Fibroblast of pulmonary artery (primary cell): ENCODE measurements around the gene UTRN.

Experiments used
- DNase-seq: peaks from one replicate; pipeline ENCODE4 v3.0.0-alpha.2; 2010; ENCODE audit warnings: low read depth
- H3K4me3 ChIP-seq: replicated peaks from 2 replicates; pipeline ENCODE4 v1.5.1; 2011; ENCODE audit warnings: low read depth, mild to moderate bottlenecking, control low read depth, low read length, moderate library complexity
- CTCF ChIP-seq: IDR thresholded peaks from 2 replicates; pipeline ENCODE4 v1.5.1; 2011; ENCODE audit warnings: mild to moderate bottlenecking, control low read depth, low read length, inconsistent platforms; ENCODE audit errors: missing control alignments

Gene UTRN

GRCh38 chr6:144297511-144298100 lies 12.5 kb downstream of the UTRN start:
- H3K4me3 ChIP-seq = no peak overlapping the region
- TF ChIP-seq CTCF = no peak
- no peak for DNase-seq

GRCh38 chr6:144298194-144298593 lies 13.1 kb downstream of the UTRN start:
- H3K4me3 ChIP-seq = no peak overlapping the region
- no peak for DNase-seq
- no peak for TF ChIP-seq CTCF

GRCh38 chr6:144298916-144299315 lies 13.8 kb downstream of the UTRN start:
- DNase-seq = no peak
- H3K4me3 ChIP-seq = no peak overlapping the region
- TF ChIP-seq CTCF = no peak

- no peak for DNase-seq
Measured at GRCh38 chr6:144302701-144303372, 17.7 kb downstream of the UTRN start.

GRCh38 chr6:144304223-144304848 lies 19.2 kb downstream of the UTRN start:
- DNase-seq = no peak
- H3K4me3 ChIP-seq = no peak overlapping the region
- no peak for TF ChIP-seq CTCF

More at GRCh38 chr6:144302701-144303372, 17.7 kb downstream of the UTRN start:
- TF ChIP-seq CTCF = no peak
- H3K4me3 ChIP-seq = no peak overlapping the region

GRCh38 chr6:144305567-144305966 lies 20.4 kb downstream of the UTRN start:
- H3K4me3 ChIP-seq = no peak overlapping the region
- TF ChIP-seq CTCF = no peak
- no peak for DNase-seq
